22Rv1 (cell line): ENCODE data around the gene CNTNAP2.

Experiments
- CTCF ChIP-seq: fragments of 450-650 bp; IDR thresholded peaks from 2 replicates; pipeline ENCODE4 v1.5.1; 2017; ENCODE audit warnings: mild to moderate bottlenecking
- ZFX ChIP-seq: fragments of 450-650 bp; IDR thresholded peaks from 2 replicates; pipeline ENCODE4 v1.6.1; 2017; ENCODE audit warnings: antibody characterized with exemption, borderline replicate concordance

GRCh38 chr7:148124477-148124876 is 2007.9 kb downstream of the CNTNAP2 start:
- no peak for TF ChIP-seq CTCF
- no peak for TF ChIP-seq ZFX
